Measurements from ENCODE around the gene IL18RAP. TPM values are rescaled to one million over a fixed set of nuclear protein-coding genes. Genes with fewer than 3 reads are reported as not detected.

IL18RAP gene
- total RNA-seq, 1 experiment from 2014 or later: not detected

- no peaks in the 10 kb centered on the region for H3K36me3 Mint-ChIP-seq
- ChIA-PET CTCF (no interaction called here), POLR2A (no interaction called here)
- DNase-seq (ENCODE audit: low spot score) (no peak), ATAC-seq (no peak)
- TF ChIP-seq ATF6 (CRISPR knock-in tag; IDR thresholded peaks at IDR 0.05): no peak
- no peak for TF ChIP-seq ZBTB21 (CRISPR knock-in tag; IDR thresholded peaks at IDR 0.05; ENCODE audit: borderline replicate concordance)
- no peaks in the 10 kb centered on the region; the same call in none of the 2 replicates for H3K27me3 Mint-ChIP-seq (ENCODE audit: low read depth)
- no peak overlapping the region for H3K27ac Mint-ChIP-seq
- H3K4me3 Mint-ChIP-seq: no peak overlapping the region
- H3K4me1 Mint-ChIP-seq: no peaks in the 10 kb centered on the region
- H3K9me3 Mint-ChIP-seq: peaks cover 11% of the 10 kb centered on the region
Measured at GRCh38 chr2:102423368-102423767, 408 bp downstream of the IL18RAP start.

GRCh38 chr2:102424754-102425153, 1.8 kb downstream of the IL18RAP start:
- H3K36me3 Mint-ChIP-seq: no peaks in the 10 kb centered on the region
- TF ChIP-seq ATF1 (CRISPR knock-in tag; IDR thresholded peaks at IDR 0.05) (no peak), MLX (CRISPR knock-in tag; IDR thresholded peaks at IDR 0.05) (no peak), AR (CRISPR knock-in tag; IDR thresholded peaks at IDR 0.05) (no peak), ZSCAN18 (CRISPR knock-in tag; IDR thresholded peaks at IDR 0.05) (no peak), ATF2 (CRISPR knock-in tag; IDR thresholded peaks at IDR 0.05; ENCODE audit: borderline replicate concordance, low read depth) (no peak), NFATC4 (CRISPR knock-in tag; IDR thresholded peaks at IDR 0.05) (no peak), CREB1 (CRISPR knock-in tag; IDR thresholded peaks at IDR 0.05) (no peak), ZNF219 (CRISPR knock-in tag; IDR thresholded peaks at IDR 0.05; ENCODE audit: borderline replicate concordance) (no peak), MYBL2 (CRISPR knock-in tag; IDR thresholded peaks at IDR 0.05) (no peak)
- ATAC-seq: no peak
- no peak overlapping the region for H3K27ac Mint-ChIP-seq
- no peak overlapping the region for H3K4me3 Mint-ChIP-seq
- H3K9me3 Mint-ChIP-seq: peaks cover 8% of the 10 kb centered on the region
- ChIA-PET POLR2A (no interaction called here), CTCF (no interaction called here)
- no peaks in the 10 kb centered on the region for H3K4me1 Mint-ChIP-seq
- no peaks in the 10 kb centered on the region; the same call in none of the 2 replicates for H3K27me3 Mint-ChIP-seq (ENCODE audit: low read depth)
- no peak for DNase-seq (ENCODE audit: low spot score)

- Mint-ChIP-seq H3K27me3 (ENCODE audit: low read depth) (no peaks in the 10 kb centered on the region; the same call in none of the 2 replicates), H3K9me3 (peaks cover 8% of the 10 kb centered on the region), H3K4me1 (no peaks in the 10 kb centered on the region), H3K36me3 (no peaks in the 10 kb centered on the region), H3K4me3 (no peak overlapping the region), H3K27ac (no peak overlapping the region)
- ChIA-PET CTCF (no interaction called here), POLR2A (no interaction called here)
- ATAC-seq (no peak), DNase-seq (ENCODE audit: low spot score) (no peak)
- TF ChIP-seq SP1 (CRISPR knock-in tag; conservative IDR thresholded peaks at IDR 0.05) (no peak), PRDM15 (CRISPR knock-in tag; IDR thresholded peaks at IDR 0.05) (no peak), CREB1 (CRISPR knock-in tag; IDR thresholded peaks at IDR 0.05) (no peak), TCF7 (CRISPR knock-in tag; IDR thresholded peaks at IDR 0.05; ENCODE audit: low read depth) (no peak)
Measured at GRCh38 chr2:102425441-102426132, 2.6 kb downstream of the IL18RAP start.

Data from WTC11 (cell line).